B cell (primary cell): ENCODE measurements around the gene COL9A3. TPM values are rescaled to one million over a fixed set of nuclear protein-coding genes. Genes with fewer than 3 reads are reported as not detected.

Experiments used
- ATAC-seq: fragments of 200-7000 bp; cut with Tn5 transposase; one replicate; pipeline ENCODE4 v1.10.0; 2021; ENCODE audit warnings: low read depth, mild to moderate bottlenecking, moderate number of reproducible peaks, moderate library complexity
- CTCF ChIA-PET: fragments of 350-600 bp; sonication (Branson Sonifier 250); formaldehyde crosslinking; loops from one replicate; lab custom pipeline; 2021; ENCODE audit warnings: antibody characterized with exemption, inconsistent platforms; lab: Charles Lee
- POLR2A ChIA-PET: fragments of 350-600 bp; sonication (Branson Sonifier 250); formaldehyde crosslinking; loops from one replicate; lab custom pipeline; 2021; ENCODE audit warnings: antibody characterized with exemption; lab: Charles Lee
- DNase-seq: peaks from one replicate; pipeline ENCODE4 v3.0.0; 2013
- H2AFZ ChIP-seq: 2 replicates; pipeline ENCODE4 v1.6.1; 2012; ENCODE audit warnings: mild to moderate bottlenecking, low read depth, low read length; ENCODE audit not compliant: insufficient read depth, poor library complexity, severe bottlenecking
- H3K27ac ChIP-seq, 2 donors: 1 replicate in 1 of 2; 2 replicates in 1 of 2; pipeline ENCODE4 v1.5.1; 2012 to 2013; ENCODE audit warnings: low read length in 2 of 2, mild to moderate bottlenecking in 2 of 2, moderate library complexity in 1 of 2
- H3K27me3 ChIP-seq, 4 experiments: fragments of 200-600 bp in 1 of 4; sonication (generic) in 1 of 4; replicated peaks in 1 of 4; 1 replicate in 2 of 4; 2 replicates in 2 of 4; pipeline versions ENCODE4 v1.6.1 to v1.7.0; 2013 to 2016; ENCODE audit warnings: low read length in 3 of 4, mild to moderate bottlenecking in 2 of 4, mixed read lengths in 1 of 4, moderate library complexity in 1 of 4; ENCODE audit not compliant: insufficient read depth in 4 of 4, control insufficient read depth in 3 of 4; ENCODE audit errors: control extremely low read depth in 1 of 4
- H3K36me3 ChIP-seq, 2 experiments: replicated peaks in 1 of 2; 1 replicate in 1 of 2; 2 replicates in 1 of 2; pipeline versions ENCODE4 v1.6.1 to v1.7.1; 2013; ENCODE audit warnings: low read length in 1 of 2; ENCODE audit not compliant: insufficient read depth in 2 of 2, control insufficient read depth in 1 of 2; ENCODE audit errors: control extremely low read depth in 1 of 2, extremely low read depth in 1 of 2
- H3K4me1 ChIP-seq, 2 donors: fragments of 200-600 bp in 1 of 2; sonication (generic) in 1 of 2; 1 replicate in 1 of 2; 2 replicates in 1 of 2; pipeline versions ENCODE4 v1.5.1 to v1.6.1; 2013 to 2017; ENCODE audit warnings: low read length in 2 of 2; ENCODE audit not compliant: control insufficient read depth in 2 of 2, insufficient read depth in 2 of 2
- H3K4me2 ChIP-seq: replicated peaks from 2 replicates; pipeline ENCODE3; 2012; ENCODE audit warnings: mild to moderate bottlenecking, low read depth, low read length; ENCODE audit not compliant: poor library complexity, severe bottlenecking
- H3K4me3 ChIP-seq, 5 experiments: fragments of 200-600 bp in 1 of 5; sonication (generic) in 1 of 5; 1 replicate in 3 of 5; 2 replicates in 2 of 5; pipeline versions ENCODE4 v1.5.1 to v1.7.0; 2011 to 2016; ENCODE audit warnings: low read length in 4 of 5, mild to moderate bottlenecking in 4 of 5, low read depth in 2 of 5, control low read depth in 1 of 5, moderate library complexity in 1 of 5; ENCODE audit not compliant: insufficient read depth in 1 of 5; ENCODE audit errors: control extremely low read depth in 1 of 5, extremely low read depth in 1 of 5
- H3K79me2 ChIP-seq: fragments of 200-600 bp; sonication (generic); one replicate; pipeline ENCODE4 v1.6.0; 2016; ENCODE audit warnings: low read length; ENCODE audit not compliant: control insufficient read depth, insufficient read depth
- H3K9ac ChIP-seq: fragments of 200-600 bp; sonication (generic); 2 replicates; pipeline ENCODE4 v1.6.1; 2017; ENCODE audit warnings: mild to moderate bottlenecking, low read length, moderate library complexity
- H3K9me3 ChIP-seq, 3 donors: one replicate each; pipeline versions ENCODE4 v1.6.1 to v1.7.1; 2013; ENCODE audit warnings: low read length in 2 of 3; ENCODE audit not compliant: control insufficient read depth in 2 of 3, insufficient read depth in 1 of 3; ENCODE audit errors: control extremely low read depth in 1 of 3
- H4K20me1 ChIP-seq: 2 replicates; pipeline ENCODE4 v1.6.0; 2012; ENCODE audit warnings: mild to moderate bottlenecking, low read length; ENCODE audit not compliant: insufficient read depth, control insufficient read depth, poor library complexity, severe bottlenecking
- H3K27ac Mint-ChIP-seq: one replicate; pipeline ENCODE4 v1.8.0; 2021; ENCODE audit warnings: mixed read lengths
- H3K27me3 Mint-ChIP-seq: one replicate; pipeline ENCODE4 v1.8.0; 2021; ENCODE audit warnings: mixed read lengths
- H3K4me1 Mint-ChIP-seq: one replicate; pipeline ENCODE4 v1.8.0; 2021; ENCODE audit warnings: mixed read lengths
- H3K4me3 Mint-ChIP-seq: one replicate; pipeline ENCODE4 v1.8.0; 2021; ENCODE audit warnings: mixed read lengths
- H3K9me3 Mint-ChIP-seq: one replicate; pipeline ENCODE4 v1.8.0; 2022; ENCODE audit warnings: mixed read lengths; ENCODE audit not compliant: insufficient read depth
- CTCF ChIP-seq: fragments of 200-600 bp; IDR thresholded peaks from one replicate; pipeline ENCODE4 v1.8.0; 2022; ENCODE audit warnings: antibody characterized with exemption, mild to moderate bottlenecking
- EZH2 ChIP-seq: IDR thresholded peaks from 2 replicates; pipeline ENCODE4 v1.6.1; 2012; ENCODE audit warnings: borderline replicate concordance, low read depth, mild to moderate bottlenecking, moderate library complexity, low read length; ENCODE audit not compliant: insufficient read depth, poor library complexity, severe bottlenecking
- WGBS: methylation state at CpG from one replicate; pipeline ENCODE4 v1.1.5; 2013; ENCODE audit warnings: missing lambda C conversion rate; ENCODE audit not compliant: insufficient coverage; 5-methylcytosine and 5-hydroxymethylcytosine counted together
- intact Hi-C: fragments of 100-400 bp; cut with micrococcal nuclease; formaldehyde crosslinking; loops from one replicate; pipeline ENCODE4 v1.10.0; 2022
- polyA plus RNA-seq: library from polyadenylated mRNA; depleted of rRNA; stranded (reverse); fragments of >200 nt; gene quantifications from 2 replicates; pipeline ENCODE4 v1.2.3, GENCODE V29; 2012
- total RNA-seq, 2 donors: library from RNA; stranded (reverse); fragments of 120-200 nt in 1 of 2; gene quantifications; 1 replicate in 1 of 2; 2 replicates in 1 of 2; pipeline versions ENCODE4 v1.2.3 to v1.2.4, GENCODE V29; 2013 to 2022

The COL9A3 gene
- total and polyA plus RNA-seq, 2 donors (not counting 1 experiment from before 2014, with no cell fraction given), result 10.7 to 96.3 TPM

- H2AFZ ChIP-seq, result no peak overlapping the region
- POLR2A ChIA-PET, result no interaction called here
Measured at GRCh38 chr20:62780696-62781095, 36.2 kb upstream of the COL9A3 start.

More at GRCh38 chr20:62780696-62781095, 36.2 kb upstream of the COL9A3 start:
- Histone ChIP-seq H3K27ac (no peak overlapping the region), H3K27me3 (no peaks in the 10 kb centered on the region), H3K9me3 (peaks cover 0 to 20% (median 0%) of the 10 kb centered on the region in 3 donors), H3K4me3 (no peak overlapping the region), H4K20me1 (no peaks in the 10 kb centered on the region), H3K4me2 (no peak overlapping the region), H3K36me3 (no peaks in the 10 kb centered on the region), H3K9ac (no peak overlapping the region), H3K79me2 (no peaks in the 10 kb centered on the region), H3K4me1 (peaks cover 15 to 16% of the 10 kb centered on the region in 2 donors)
- no peak for ATAC-seq
- Mint-ChIP-seq H3K4me1 (peaks cover 17% of the 10 kb centered on the region), H3K9me3 (no peaks in the 10 kb centered on the region), H3K27me3 (no peaks in the 10 kb centered on the region), H3K27ac (no peak overlapping the region), H3K4me3 (no peak overlapping the region)
- WGBS, result 88% methylated on average over 17 of the region's 17 CpGs
- intact Hi-C loops, result no loop called here
- DNase-seq, result no peak
- CTCF ChIA-PET, result interaction anchor here (1.7 kb wide), 1 partner anchor 11 kb away, joined by 3 read pairs; no protein-coding TSS in a partner anchor
- TF ChIP-seq EZH2, result no peak
- no peak for TF ChIP-seq CTCF
